Heart left ventricle (tissue), 13 donors: ENCODE measurements around the gene CD63.

Source experiments
- POLR2A ChIP-seq, 2 donors: fragments of 450-650 bp; IDR thresholded peaks; one replicate each; pipeline ENCODE4 v1.6.1; 2017; ENCODE audit warnings: antibody characterized with exemption in 2 of 2, mild to moderate bottlenecking in 2 of 2, moderate library complexity in 2 of 2
- TF ChIP-seq, protein P1 (sequence below), 12 donors: fragments of 200-600 bp; sonication (generic) in 4 of 12; IDR thresholded peaks; one replicate each; pipeline versions ENCODE4 v1.5.0 to v1.8.0; 2018 to 2022; ENCODE audit warnings: antibody characterized with exemption in 12 of 12, mild to moderate bottlenecking in 5 of 12
- donor health status: ischemic (EF 13 %, LVEDD 7.1; RV severe dilation, severe dysfunction).
- donor health status: DM: no; HTN: yes; CAD: no.
- donor health status: DM: no; HTN: no; CAD: no.
- donor health status: ischemic (EF 25% LVEDD 6.9; RV normal size, moderate dysfunction).
- donor health status: ischemic (EF 25% LVEDD 5.7; RV mildly dilated, moderate dysfunction).
- donor health status: ischemic (EF 35%, LVEDD 5.7; RV mildly dilated, moderate dysfunction).
- donor health status: nonischemic (EF 11% LVEDD 7.7; RV severe dilation, severe dysfunction).
- donor health status: DM: yes; HTN: yes; CAD: no.
- donor health status: PGD.
- donor health status: ischemic (EF 29% LVEDD 5.4; RV normal size, mild dysfunction).
- donor health status: nonischemic (EF 23%, LVEDD 6.1; RV moderate dilation, normal function).

DNA sequence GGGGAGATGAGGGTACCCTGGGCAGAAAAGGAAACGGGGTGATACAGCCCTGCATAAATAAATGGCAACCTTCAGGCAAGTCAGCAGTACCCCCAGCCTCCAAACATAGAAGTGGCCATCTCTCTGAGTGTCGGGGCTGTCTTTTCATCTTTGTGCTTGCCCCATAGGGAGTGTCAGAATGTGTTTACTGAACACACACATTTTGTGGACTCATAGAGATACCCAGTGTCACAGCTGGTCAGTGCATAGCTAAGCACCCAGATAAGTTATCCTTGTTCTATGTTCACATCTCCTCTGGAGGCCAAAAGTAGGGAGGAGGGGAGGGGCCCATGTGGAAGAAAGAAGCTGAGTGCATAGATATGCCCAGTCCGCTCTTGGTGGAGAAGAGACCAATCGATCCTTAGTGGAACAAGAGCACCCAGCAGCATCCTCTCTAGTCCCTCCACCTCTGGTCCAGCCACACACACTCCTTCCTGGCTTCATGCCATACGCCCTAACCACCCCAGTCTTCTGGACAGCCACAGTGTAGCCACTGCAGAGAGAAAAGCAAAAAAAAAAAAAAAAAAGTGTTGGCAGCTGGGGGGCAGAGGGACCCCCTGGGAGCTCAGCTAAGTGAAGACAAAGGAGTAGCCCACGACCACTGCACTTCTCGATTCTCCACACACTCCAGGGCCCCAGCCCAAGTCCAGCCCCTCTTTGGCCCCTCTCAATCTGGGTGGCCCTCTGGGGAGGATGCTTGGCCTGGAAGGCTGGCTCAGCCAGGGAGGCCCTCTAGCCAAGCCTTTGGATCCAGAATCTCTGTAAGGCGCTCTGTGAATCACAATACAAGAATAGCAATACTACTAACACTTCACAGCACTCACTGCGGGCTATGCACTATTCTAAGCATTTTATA is 23.7 kb downstream of the CD63 start:
- TF ChIP-seq, protein P1, sequence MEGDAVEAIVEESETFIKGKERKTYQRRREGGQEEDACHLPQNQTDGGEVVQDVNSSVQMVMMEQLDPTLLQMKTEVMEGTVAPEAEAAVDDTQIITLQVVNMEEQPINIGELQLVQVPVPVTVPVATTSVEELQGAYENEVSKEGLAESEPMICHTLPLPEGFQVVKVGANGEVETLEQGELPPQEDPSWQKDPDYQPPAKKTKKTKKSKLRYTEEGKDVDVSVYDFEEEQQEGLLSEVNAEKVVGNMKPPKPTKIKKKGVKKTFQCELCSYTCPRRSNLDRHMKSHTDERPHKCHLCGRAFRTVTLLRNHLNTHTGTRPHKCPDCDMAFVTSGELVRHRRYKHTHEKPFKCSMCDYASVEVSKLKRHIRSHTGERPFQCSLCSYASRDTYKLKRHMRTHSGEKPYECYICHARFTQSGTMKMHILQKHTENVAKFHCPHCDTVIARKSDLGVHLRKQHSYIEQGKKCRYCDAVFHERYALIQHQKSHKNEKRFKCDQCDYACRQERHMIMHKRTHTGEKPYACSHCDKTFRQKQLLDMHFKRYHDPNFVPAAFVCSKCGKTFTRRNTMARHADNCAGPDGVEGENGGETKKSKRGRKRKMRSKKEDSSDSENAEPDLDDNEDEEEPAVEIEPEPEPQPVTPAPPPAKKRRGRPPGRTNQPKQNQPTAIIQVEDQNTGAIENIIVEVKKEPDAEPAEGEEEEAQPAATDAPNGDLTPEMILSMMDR (IDR thresholded peaks at IDR 0.05), result no peak
- TF ChIP-seq POLR2A (IDR thresholded peaks at IDR 0.05), result no peak
